Brain microvascular endothelial cell (primary cell): ENCODE results near the gene MATR3.

Experiments
- DNase-seq: peaks from one replicate; pipeline ENCODE4 v3.0.0-alpha.2; 2020
- H3K27ac ChIP-seq: fragments of 250-450 bp; sonication (Bioruptor Pico); 2 replicates; pipeline ENCODE4 v1.5.1; 2020; ENCODE audit warnings: mild to moderate bottlenecking, moderate library complexity
- H3K27me3 ChIP-seq: fragments of 250-450 bp; sonication (Bioruptor Pico); replicated peaks from 2 replicates; pipeline ENCODE4 v1.5.1; 2020; ENCODE audit warnings: mild to moderate bottlenecking
- H3K36me3 ChIP-seq: fragments of 250-450 bp; sonication (Bioruptor Pico); replicated peaks from 2 replicates; pipeline ENCODE4 v1.5.1; 2020; ENCODE audit warnings: mild to moderate bottlenecking
- H3K4me3 ChIP-seq: 2 replicates; pipeline ENCODE4 v1.5.1; 2011; ENCODE audit warnings: low read depth, mild to moderate bottlenecking, control low read depth, low read length, moderate library complexity
- in situ Hi-C: cut with HindIII; loops from 2 replicates; pipeline ENCODE4 v1.10.0; 2017; ENCODE audit warnings: low sequenced_read_pairs, low pct_ligation_motif_present
- TF ChIP-seq, protein P1 (sequence below): IDR thresholded peaks from 2 replicates; pipeline ENCODE4 v1.5.1; 2011; ENCODE audit warnings: low read depth, mild to moderate bottlenecking, moderate library complexity, low read length, control low read depth, inconsistent platforms; ENCODE audit errors: missing control alignments

MATR3 gene

GRCh38 chr5:139297439-139298133, 4.0 kb downstream of the MATR3 start:
- no peak for DNase-seq
- Histone ChIP-seq H3K4me3 (no peak overlapping the region), H3K27me3 (no peaks in the 10 kb centered on the region), H3K27ac (no peak overlapping the region), H3K36me3 (peaks cover 2% of the 10 kb centered on the region)
- TF ChIP-seq, protein P1, sequence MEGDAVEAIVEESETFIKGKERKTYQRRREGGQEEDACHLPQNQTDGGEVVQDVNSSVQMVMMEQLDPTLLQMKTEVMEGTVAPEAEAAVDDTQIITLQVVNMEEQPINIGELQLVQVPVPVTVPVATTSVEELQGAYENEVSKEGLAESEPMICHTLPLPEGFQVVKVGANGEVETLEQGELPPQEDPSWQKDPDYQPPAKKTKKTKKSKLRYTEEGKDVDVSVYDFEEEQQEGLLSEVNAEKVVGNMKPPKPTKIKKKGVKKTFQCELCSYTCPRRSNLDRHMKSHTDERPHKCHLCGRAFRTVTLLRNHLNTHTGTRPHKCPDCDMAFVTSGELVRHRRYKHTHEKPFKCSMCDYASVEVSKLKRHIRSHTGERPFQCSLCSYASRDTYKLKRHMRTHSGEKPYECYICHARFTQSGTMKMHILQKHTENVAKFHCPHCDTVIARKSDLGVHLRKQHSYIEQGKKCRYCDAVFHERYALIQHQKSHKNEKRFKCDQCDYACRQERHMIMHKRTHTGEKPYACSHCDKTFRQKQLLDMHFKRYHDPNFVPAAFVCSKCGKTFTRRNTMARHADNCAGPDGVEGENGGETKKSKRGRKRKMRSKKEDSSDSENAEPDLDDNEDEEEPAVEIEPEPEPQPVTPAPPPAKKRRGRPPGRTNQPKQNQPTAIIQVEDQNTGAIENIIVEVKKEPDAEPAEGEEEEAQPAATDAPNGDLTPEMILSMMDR: no peak
- in situ Hi-C loops: no loop called here

DNA sequence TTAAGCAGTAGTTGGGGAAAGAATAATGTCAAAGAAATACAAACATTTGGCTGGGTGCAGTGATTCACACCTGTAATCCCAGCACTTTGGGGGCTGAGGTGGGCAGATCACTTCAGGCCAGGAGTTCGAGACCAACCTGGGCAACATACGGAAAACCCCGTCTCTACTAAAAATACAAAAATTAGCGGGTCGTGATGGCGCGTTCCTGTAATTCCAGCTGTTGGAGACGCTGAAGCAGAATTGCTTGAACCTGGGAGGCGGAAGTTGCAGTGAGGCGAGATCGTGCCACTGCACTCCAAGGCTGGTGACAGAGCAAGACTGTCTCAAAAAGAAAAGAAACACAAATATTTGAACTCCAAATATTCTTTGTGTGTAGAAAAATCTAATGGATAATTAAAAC, 4.7 kb downstream of the MATR3 start:
- TF ChIP-seq, protein P1: no peak
- H3K36me3 ChIP-seq: peaks cover 2% of the 10 kb centered on the region
- DNase-seq: no peak
- no peak overlapping the region for H3K4me3 ChIP-seq
- H3K27me3 ChIP-seq: no peaks in the 10 kb centered on the region
- in situ Hi-C loops: no loop called here
- H3K27ac ChIP-seq: no peak overlapping the region

- no peaks in the 10 kb centered on the region for H3K27me3 ChIP-seq
- DNase-seq: no peak
- no peak overlapping the region for H3K27ac ChIP-seq
- H3K4me3 ChIP-seq: no peak overlapping the region
- no peaks in the 10 kb centered on the region for H3K36me3 ChIP-seq
- TF ChIP-seq, protein P1: no peak
- in situ Hi-C loops: no loop called here
Measured at GRCh38 chr5:139299486-139299885, 5.9 kb downstream of the MATR3 start.

DNA sequence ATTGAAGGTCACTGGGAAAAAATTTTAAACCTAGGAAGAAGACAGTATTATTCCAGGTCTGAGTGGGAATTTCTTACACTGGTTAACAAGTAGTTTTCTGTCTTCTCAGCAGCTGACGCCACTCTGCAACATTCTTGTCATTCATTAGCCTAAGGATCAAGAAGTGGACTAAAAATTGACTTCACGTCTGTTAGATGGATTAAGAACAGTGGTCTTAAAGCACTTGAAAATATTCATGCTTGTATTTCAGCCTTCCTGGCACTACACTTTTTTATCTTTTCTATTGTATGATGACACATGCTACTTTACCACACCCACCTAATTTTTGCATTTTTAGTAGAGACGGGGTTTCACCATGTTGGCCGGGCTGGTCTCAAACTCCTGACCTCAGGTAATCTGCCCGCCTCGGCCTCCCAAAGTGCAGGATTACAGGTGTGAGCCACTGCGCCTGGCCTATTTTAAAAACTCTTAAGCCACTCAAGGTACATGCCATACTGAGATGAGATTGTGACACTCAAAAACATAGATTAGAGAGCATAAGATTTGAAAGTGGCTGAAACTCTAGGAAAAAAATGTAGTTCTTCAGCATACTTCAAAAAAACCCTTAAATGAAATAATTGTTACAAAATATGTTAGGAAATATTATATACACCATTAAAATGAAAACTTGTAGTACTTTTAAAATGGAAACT, 8.4 kb downstream of the MATR3 start:
- DNase-seq: no peak
- no peak overlapping the region for H3K4me3 ChIP-seq
- H3K36me3 ChIP-seq: no peaks in the 10 kb centered on the region
- no peaks in the 10 kb centered on the region for H3K27me3 ChIP-seq
- TF ChIP-seq, protein P1: no peak
- in situ Hi-C loops: no loop called here
- no peak overlapping the region for H3K27ac ChIP-seq

- in situ Hi-C loops: no loop called here
- no peaks in the 10 kb centered on the region for H3K27me3 ChIP-seq
- H3K4me3 ChIP-seq: no peak overlapping the region
- no peak for DNase-seq
- TF ChIP-seq, protein P1: no peak
- no peaks in the 10 kb centered on the region for H3K36me3 ChIP-seq
- H3K27ac ChIP-seq: no peak overlapping the region
Measured at GRCh38 chr5:139304391-139305324, 11.1 kb downstream of the MATR3 start.
